RWPE2 (cell line): ENCODE results near the gene CDK10.
"Not testable (repeated sequence)": the region's sequence is repeated elsewhere in the genome, so short reads cannot be mapped to it uniquely, and the experiment has no call there.

Experiments used
- ATAC-seq: fragments of 200-7000 bp; cut with Tn5 transposase; 3 replicates; pipeline ENCODE4 v1.9.1; 2021; ENCODE audit warnings: low read depth
- DNase-seq: peaks from one replicate; pipeline ENCODE4 v3.0.0-alpha.2; 2020; ENCODE audit warnings: low spot score
- H3K27ac ChIP-seq: fragments of 450-650 bp; 2 replicates; pipeline ENCODE4 v1.5.1; 2017; ENCODE audit warnings: mild to moderate bottlenecking; ENCODE audit not compliant: poor library complexity, severe bottlenecking
- H3K27me3 ChIP-seq: fragments of 250-450 bp; sonication (Bioruptor Pico); 2 replicates; pipeline ENCODE4 v1.5.1; 2021; ENCODE audit warnings: mild to moderate bottlenecking, moderate library complexity; ENCODE audit not compliant: insufficient read depth, poor library complexity, severe bottlenecking
- H3K36me3 ChIP-seq: fragments of 250-450 bp; sonication (Bioruptor Pico); 2 replicates; pipeline ENCODE4 v1.5.1; 2020; ENCODE audit warnings: low read depth, mild to moderate bottlenecking, moderate library complexity
- H3K4me1 ChIP-seq: fragments of 250-450 bp; sonication (Bioruptor Pico); 2 replicates; pipeline ENCODE4 v1.5.1; 2021; ENCODE audit warnings: mild to moderate bottlenecking, moderate library complexity; ENCODE audit not compliant: insufficient read depth, poor library complexity, severe bottlenecking
- H3K4me3 ChIP-seq: fragments of 250-450 bp; sonication (Bioruptor Pico); 2 replicates; pipeline ENCODE4 v1.5.1; 2021; ENCODE audit warnings: mild to moderate bottlenecking, moderate library complexity; ENCODE audit not compliant: severe bottlenecking
- H3K9me3 ChIP-seq: fragments of 250-450 bp; sonication (Bioruptor Pico); 2 replicates; pipeline ENCODE4 v1.5.1; 2021; ENCODE audit warnings: mild to moderate bottlenecking, moderate library complexity; ENCODE audit not compliant: severe bottlenecking
- CTCF ChIP-seq: fragments of 450-650 bp; IDR thresholded peaks from one replicate; pipeline ENCODE4 v1.5.1; 2017; ENCODE audit warnings: mild to moderate bottlenecking, moderate library complexity; ENCODE audit not compliant: poor library complexity, severe bottlenecking

CDK10 gene

GRCh38 chr16:89691986-89692569, 5.6 kb downstream of the CDK10 start:
- Histone ChIP-seq H3K4me1 (no peaks in the 10 kb centered on the region), H3K36me3 (peaks cover 71% of the 10 kb centered on the region), H3K9me3 (no peaks in the 10 kb centered on the region), H3K4me3 (no peak overlapping the region), H3K27ac (no peak overlapping the region), H3K27me3 (no peaks in the 10 kb centered on the region)
- DNase-seq (no peak), ATAC-seq (no peak)
- no peak for TF ChIP-seq CTCF

GRCh38 chr16:89693289-89693731, 6.8 kb downstream of the CDK10 start:
- no peaks in the 10 kb centered on the region for H3K4me1 ChIP-seq
- H3K9me3 ChIP-seq, result no peaks in the 10 kb centered on the region
- ATAC-seq (no peak), DNase-seq (no peak)
- H3K27ac ChIP-seq, result no peak overlapping the region
- no peak overlapping the region for H3K4me3 ChIP-seq
- H3K27me3 ChIP-seq, result no peaks in the 10 kb centered on the region
- TF ChIP-seq CTCF, result no peak
- H3K36me3 ChIP-seq, result peaks cover 68% of the 10 kb centered on the region

GRCh38 chr16:89693931-89694783, 7.7 kb downstream of the CDK10 start:
- H3K27ac ChIP-seq, result no peak overlapping the region
- peaks cover 60% of the 10 kb centered on the region for H3K36me3 ChIP-seq
- no peak for TF ChIP-seq CTCF
- H3K4me1 ChIP-seq, result no peaks in the 10 kb centered on the region
- H3K4me3 ChIP-seq, result no peak overlapping the region
- no peaks in the 10 kb centered on the region for H3K27me3 ChIP-seq
- no peaks in the 10 kb centered on the region for H3K9me3 ChIP-seq
- ATAC-seq (no peak), DNase-seq (peak; percentile 70)

- not testable (repeated sequence) for H3K4me1 ChIP-seq, H3K4me3 ChIP-seq, H3K27me3 ChIP-seq, ATAC-seq, H3K9me3 ChIP-seq, DNase-seq, H3K27ac ChIP-seq
- H3K36me3 ChIP-seq, result peaks cover 54% of the 10 kb centered on the region
Observed at GRCh38 chr16:89694784-89695085, 8.2 kb downstream of the CDK10 start.

GRCh38 chr16:89695086-89695874, 8.8 kb downstream of the CDK10 start:
- H3K9me3 ChIP-seq, result no peaks in the 10 kb centered on the region
- H3K4me3 ChIP-seq, result no peak overlapping the region
- ATAC-seq (no peak), DNase-seq (peak; percentile 69)
- H3K27me3 ChIP-seq, result no peaks in the 10 kb centered on the region
- no peak for TF ChIP-seq CTCF
- no peaks in the 10 kb centered on the region for H3K4me1 ChIP-seq
- H3K36me3 ChIP-seq, result peaks cover 49% of the 10 kb centered on the region
- no peak overlapping the region for H3K27ac ChIP-seq
